ENCODE measurements around the gene DUSP22. TPM values are rescaled to one million over a fixed set of nuclear protein-coding genes. Genes with fewer than 3 reads are reported as not detected.

Gene DUSP22
- total and polyA plus RNA-seq, 9 of the 15 experiments (the other 6 are each of a cell fraction or from before 2014, with no cell fraction given): 9.3 to 19.4 (median 11.8) TPM

GRCh38 chr6:293193-294174, 1.2 kb downstream of the DUSP22 start (continued):
- no peak for TF ChIP-seq GATAD2A (IDR thresholded peaks at IDR 0.05)
- no peak; the same call in 1 of the 2 replicates for TF ChIP-seq USF2 (CRISPR knock-in tag; IDR thresholded peaks at IDR 0.05)
- TF ChIP-seq BRCA1 (IDR thresholded peaks at IDR 0.05): no peak
- TF ChIP-seq BRCA1 (CRISPR knock-in tag; IDR thresholded peaks at IDR 0.05): no peak
- TF ChIP-seq U2AF2 (optimal IDR thresholded peaks at IDR 0.05; ENCODE audit: low read depth, low read length): no peak
- no peak for TF ChIP-seq ZBTB5 (IDR thresholded peaks at IDR 0.05)
- no peak for TF ChIP-seq ZNF766 (CRISPR knock-in tag; conservative IDR thresholded peaks at IDR 0.05)
- no peak for TF ChIP-seq TBL1XR1 (IDR thresholded peaks at IDR 0.05; ENCODE audit: low read length in 2 of 2)
- no peak for TF ChIP-seq MBD2 (IDR thresholded peaks at IDR 0.05; ENCODE audit: borderline replicate concordance, low read depth)
- no peak for TF ChIP-seq XRCC4 (IDR thresholded peaks at IDR 0.05; ENCODE audit: extremely low read depth, insufficient read depth, insufficient read length)
- no peak for TF ChIP-seq CCNT2 (IDR thresholded peaks at IDR 0.05; ENCODE audit: borderline replicate concordance, extremely low read depth, insufficient read length, low read depth, low read length)
- no peak for TF ChIP-seq ATF7 (IDR thresholded peaks at IDR 0.05)
- TF ChIP-seq ZFPM2 (CRISPR knock-in tag; IDR thresholded peaks at IDR 0.05): no peak
- TF ChIP-seq YBX1 (IDR thresholded peaks at IDR 0.05): no peak
- no peak for TF ChIP-seq STAG1 (CRISPR knock-in tag; IDR thresholded peaks at IDR 0.05; ENCODE audit: borderline replicate concordance)
- TF ChIP-seq MIER1 (IDR thresholded peaks at IDR 0.05; ENCODE audit: low read depth): no peak
- no peak for TF ChIP-seq MXD1 (CRISPR knock-in tag; IDR thresholded peaks at IDR 0.05; ENCODE audit: borderline replicate concordance, poor library complexity, severe bottlenecking)
- TF ChIP-seq ZNF384 (IDR thresholded peaks at IDR 0.05; ENCODE audit: low read depth, low read length): peak; percentile 17; the same call in 1 of the 2 replicates
- TF ChIP-seq SMARCC2 (IDR thresholded peaks at IDR 0.05; ENCODE audit: low read depth): no peak
- no peak for TF ChIP-seq ZNF77 (CRISPR knock-in tag; IDR thresholded peaks at IDR 0.05)
- no peak for TF ChIP-seq ZNF316 (IDR thresholded peaks at IDR 0.05)
- no peak for TF ChIP-seq GABPA (tag; conservative IDR thresholded peaks at IDR 0.05; ENCODE audit: low read depth)
- no peak for TF ChIP-seq SREBF1 (IDR thresholded peaks at IDR 0.05; ENCODE audit: borderline replicate concordance, low read depth, low read length)
- TF ChIP-seq GABPB2 (CRISPR knock-in tag; conservative IDR thresholded peaks at IDR 0.05): no peak
- no peak for TF ChIP-seq NKRF (IDR thresholded peaks at IDR 0.05; ENCODE audit: borderline replicate concordance)
